CD4-positive, alpha-beta T cell (primary cell): ENCODE results near the gene TPCN2. TPM values are rescaled to one million over a fixed set of nuclear protein-coding genes. Genes with fewer than 3 reads are reported as not detected.

ENCODE experiments used
- ATAC-seq: fragments of 200-7000 bp; cut with Tn5 transposase; one replicate; pipeline ENCODE4 v1.10.0; 2022; ENCODE audit warnings: mild to moderate bottlenecking; ENCODE audit not compliant: poor library complexity
- CTCF ChIA-PET: fragments of 350-600 bp; sonication (Branson Sonifier 250); formaldehyde crosslinking; loops from one replicate; lab custom pipeline; 2021; ENCODE audit warnings: antibody characterized with exemption, inconsistent platforms; lab: Charles Lee
- POLR2A ChIA-PET: fragments of 350-600 bp; sonication (Branson Sonifier 250); formaldehyde crosslinking; loops from one replicate; lab custom pipeline; 2021; ENCODE audit warnings: antibody characterized with exemption, inconsistent platforms; lab: Charles Lee
- DNase-seq, 14 experiments: peaks; one replicate each; pipeline ENCODE4 v3.0.0-alpha.2; 2013 to 2020; ENCODE audit warnings: mixed read lengths in 2 of 14
- H3K27ac ChIP-seq, 2 donors: one replicate each; pipeline versions ENCODE4 v1.5.1 to v1.7.0; 2013; ENCODE audit warnings: low read length in 2 of 2, low read depth in 1 of 2, mild to moderate bottlenecking in 1 of 2
- H3K27me3 ChIP-seq, 2 experiments: 1 replicate in 1 of 2; 2 replicates in 1 of 2; pipeline versions ENCODE4 v1.6.1 to v1.7.0; 2013; ENCODE audit warnings: low read length in 2 of 2, control low read depth in 1 of 2, mild to moderate bottlenecking in 1 of 2, moderate library complexity in 1 of 2; ENCODE audit not compliant: insufficient read depth in 2 of 2, control insufficient read depth in 1 of 2
- H3K36me3 ChIP-seq: one replicate; pipeline ENCODE4 v1.6.1; 2013; ENCODE audit warnings: low read length, control low read depth; ENCODE audit not compliant: insufficient read depth
- H3K4me1 ChIP-seq: one replicate; pipeline ENCODE4 v1.6.1; 2013; ENCODE audit warnings: low read length, control low read depth; ENCODE audit not compliant: insufficient read depth
- H3K4me3 ChIP-seq: one replicate; pipeline ENCODE4 v1.5.1; 2013; ENCODE audit warnings: mild to moderate bottlenecking, low read length, moderate library complexity
- H3K9me3 ChIP-seq, 2 experiments: 1 replicate in 1 of 2; 2 replicates in 1 of 2; pipeline versions ENCODE4 v1.6.1 to v1.7.0; 2013; ENCODE audit warnings: low read length in 2 of 2, mild to moderate bottlenecking in 2 of 2, control low read depth in 1 of 2, moderate library complexity in 1 of 2; ENCODE audit not compliant: control insufficient read depth in 1 of 2, insufficient read depth in 1 of 2
- H3K27ac Mint-ChIP-seq: one replicate; pipeline ENCODE4 v1.8.0; 2020; ENCODE audit warnings: mixed read lengths
- H3K27me3 Mint-ChIP-seq: one replicate; pipeline ENCODE4 v1.8.0; 2021; ENCODE audit warnings: mixed read lengths
- H3K36me3 Mint-ChIP-seq: one replicate; pipeline ENCODE4 v1.8.0; 2021; ENCODE audit warnings: low read depth, mixed read lengths
- H3K4me1 Mint-ChIP-seq: one replicate; pipeline ENCODE4 v1.8.0; 2021; ENCODE audit warnings: low read depth, mixed read lengths
- H3K4me3 Mint-ChIP-seq: one replicate; pipeline ENCODE4 v1.8.0; 2020; ENCODE audit warnings: mild to moderate bottlenecking, mixed read lengths
- H3K9me3 Mint-ChIP-seq: one replicate; pipeline ENCODE4 v1.8.0; 2020; ENCODE audit warnings: mixed read lengths
- intact Hi-C, 2 experiments: fragments of 100-400 bp; cut with DNase I in 1 of 2; cut with micrococcal nuclease in 1 of 2; formaldehyde crosslinking; loops; one replicate each; pipeline versions ENCODE4 v1.15.1 to v1.9.0; 2023 to 2025; cut with DNase I, micrococcal nuclease
- total RNA-seq, 174 experiments: library from RNA in 2 of 174; stranded (reverse) in 2 of 174; gene quantifications; one replicate each; pipeline ENCODE4 v1.2.3 and lab custom pipeline; 2021 to 2026
- TF ChIP-seq, protein P1 (sequence below): fragments of 200-600 bp; IDR thresholded peaks from one replicate; pipeline ENCODE4 v1.8.0; 2022; ENCODE audit warnings: antibody characterized with exemption, mild to moderate bottlenecking

The TPCN2 gene
- total RNA-seq, 2 experiments from 2014 or later = 10.2 to 11.5 TPM

DNA sequence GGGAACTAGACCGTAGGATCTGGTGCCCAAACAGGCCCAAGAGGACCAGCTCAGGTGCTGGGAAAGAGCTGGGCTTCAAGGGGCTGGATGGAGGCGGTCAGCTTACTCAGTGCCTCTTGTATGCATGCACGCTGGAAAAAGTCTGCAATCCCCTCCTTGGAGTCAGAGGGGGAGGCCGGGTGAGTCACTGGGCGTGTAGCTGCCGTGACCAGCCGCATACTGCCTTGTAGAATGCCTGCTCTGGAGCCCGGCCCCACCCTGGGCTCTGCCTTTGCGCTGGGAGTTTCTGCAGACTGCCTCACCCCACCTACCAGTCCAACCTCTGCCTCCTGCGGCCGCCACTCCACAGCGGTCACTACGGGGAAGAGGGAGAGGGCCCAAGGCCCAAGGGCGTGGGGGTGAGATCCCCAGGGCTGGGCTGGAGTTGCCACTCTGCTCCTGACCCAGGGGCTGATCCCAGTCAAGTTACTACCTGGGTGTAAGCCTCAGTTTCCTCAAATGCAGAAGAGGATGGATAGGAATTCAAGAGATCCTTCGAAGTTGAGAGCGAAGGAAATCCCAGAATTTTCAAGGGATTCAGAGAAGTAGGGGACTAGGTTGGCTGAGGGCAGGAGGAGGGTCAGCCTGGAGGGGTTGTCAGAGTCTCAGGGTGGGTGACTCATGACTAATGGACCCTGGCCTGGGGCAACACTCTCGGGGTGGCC, 39.8 kb upstream of the TPCN2 start:
- Mint-ChIP-seq H3K36me3 (no peaks in the 10 kb centered on the region), H3K27ac (no peak overlapping the region), H3K4me3 (no peak overlapping the region), H3K4me1 (peaks cover 5% of the 10 kb centered on the region), H3K27me3 (peaks cover 42% of the 10 kb centered on the region), H3K9me3 (no peaks in the 10 kb centered on the region)
- Histone ChIP-seq H3K27me3 (peaks cover 36 to 51% of the 10 kb centered on the region in 2 experiments), H3K4me3 (no peak overlapping the region), H3K9me3 (peaks cover 0 to 13% of the 10 kb centered on the region in 2 experiments), H3K36me3 (no peaks in the 10 kb centered on the region), H3K4me1 (peaks cover 18% of the 10 kb centered on the region), H3K27ac (no peak overlapping the region)
- ATAC-seq (no peak), DNase-seq (no peak)
- intact Hi-C loops = no loop called here
- TF ChIP-seq, protein P1, sequence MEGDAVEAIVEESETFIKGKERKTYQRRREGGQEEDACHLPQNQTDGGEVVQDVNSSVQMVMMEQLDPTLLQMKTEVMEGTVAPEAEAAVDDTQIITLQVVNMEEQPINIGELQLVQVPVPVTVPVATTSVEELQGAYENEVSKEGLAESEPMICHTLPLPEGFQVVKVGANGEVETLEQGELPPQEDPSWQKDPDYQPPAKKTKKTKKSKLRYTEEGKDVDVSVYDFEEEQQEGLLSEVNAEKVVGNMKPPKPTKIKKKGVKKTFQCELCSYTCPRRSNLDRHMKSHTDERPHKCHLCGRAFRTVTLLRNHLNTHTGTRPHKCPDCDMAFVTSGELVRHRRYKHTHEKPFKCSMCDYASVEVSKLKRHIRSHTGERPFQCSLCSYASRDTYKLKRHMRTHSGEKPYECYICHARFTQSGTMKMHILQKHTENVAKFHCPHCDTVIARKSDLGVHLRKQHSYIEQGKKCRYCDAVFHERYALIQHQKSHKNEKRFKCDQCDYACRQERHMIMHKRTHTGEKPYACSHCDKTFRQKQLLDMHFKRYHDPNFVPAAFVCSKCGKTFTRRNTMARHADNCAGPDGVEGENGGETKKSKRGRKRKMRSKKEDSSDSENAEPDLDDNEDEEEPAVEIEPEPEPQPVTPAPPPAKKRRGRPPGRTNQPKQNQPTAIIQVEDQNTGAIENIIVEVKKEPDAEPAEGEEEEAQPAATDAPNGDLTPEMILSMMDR = no peak
- CTCF ChIA-PET = no interaction called here
- POLR2A ChIA-PET = no interaction called here

DNA sequence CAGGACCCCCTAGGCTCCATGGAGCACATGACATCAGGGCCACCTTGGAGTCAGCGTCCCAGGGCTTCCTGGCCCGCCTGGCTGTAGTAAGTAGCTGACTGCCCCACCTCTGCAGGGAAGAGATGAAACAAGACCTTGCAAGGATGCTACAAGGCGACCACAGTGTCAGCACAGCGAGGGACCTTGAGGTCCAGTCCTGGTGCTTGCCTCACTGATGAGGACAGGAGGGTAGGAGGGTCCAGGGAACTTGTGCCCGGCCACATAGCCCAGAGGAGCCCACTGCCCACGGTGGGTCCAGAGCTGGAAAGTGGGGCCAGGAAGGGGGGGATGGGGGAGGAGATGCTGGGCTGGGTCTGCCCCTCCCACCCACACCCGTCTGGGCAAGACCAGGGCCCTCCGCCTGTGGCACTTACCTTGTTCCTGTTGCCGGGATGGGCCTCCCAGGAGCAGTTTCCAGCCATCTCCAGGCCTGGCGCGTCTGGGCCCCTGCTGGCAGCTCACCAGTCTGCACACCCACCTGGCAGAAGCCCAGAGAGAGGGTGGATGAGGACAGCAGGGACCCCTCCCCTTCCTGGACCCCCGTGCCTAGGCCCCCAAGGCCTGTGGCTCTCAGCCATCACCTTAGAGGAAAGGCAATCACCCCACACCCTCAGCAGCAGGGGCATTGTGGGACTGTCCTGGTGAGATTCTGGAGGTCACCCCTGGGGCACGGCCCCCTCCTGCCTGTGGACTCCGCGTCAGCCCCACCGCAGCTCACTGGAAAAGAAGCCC, 39.1 kb upstream of the TPCN2 start:
- POLR2A ChIA-PET = no interaction called here
- DNase-seq = no peak
- H3K9me3 Mint-ChIP-seq = no peaks in the 10 kb centered on the region
- intact Hi-C loops = no loop called here
- H3K4me3 Mint-ChIP-seq = no peak overlapping the region
- H3K36me3 ChIP-seq = no peaks in the 10 kb centered on the region
- peaks cover 0 to 13% of the 10 kb centered on the region in 2 experiments for H3K9me3 ChIP-seq
- CTCF ChIA-PET = no interaction called here
- TF ChIP-seq, protein P1 = no peak
- no peak overlapping the region for H3K27ac ChIP-seq
- peaks cover 42% of the 10 kb centered on the region for H3K27me3 Mint-ChIP-seq
- peaks cover 5% of the 10 kb centered on the region for H3K4me1 Mint-ChIP-seq
- H3K4me3 ChIP-seq = no peak overlapping the region
- no peaks in the 10 kb centered on the region for H3K36me3 Mint-ChIP-seq
- no peak for ATAC-seq
- peaks cover 18% of the 10 kb centered on the region for H3K4me1 ChIP-seq
- peaks cover 37 to 58% of the 10 kb centered on the region in 2 experiments for H3K27me3 ChIP-seq
- H3K27ac Mint-ChIP-seq = no peak overlapping the region

DNA sequence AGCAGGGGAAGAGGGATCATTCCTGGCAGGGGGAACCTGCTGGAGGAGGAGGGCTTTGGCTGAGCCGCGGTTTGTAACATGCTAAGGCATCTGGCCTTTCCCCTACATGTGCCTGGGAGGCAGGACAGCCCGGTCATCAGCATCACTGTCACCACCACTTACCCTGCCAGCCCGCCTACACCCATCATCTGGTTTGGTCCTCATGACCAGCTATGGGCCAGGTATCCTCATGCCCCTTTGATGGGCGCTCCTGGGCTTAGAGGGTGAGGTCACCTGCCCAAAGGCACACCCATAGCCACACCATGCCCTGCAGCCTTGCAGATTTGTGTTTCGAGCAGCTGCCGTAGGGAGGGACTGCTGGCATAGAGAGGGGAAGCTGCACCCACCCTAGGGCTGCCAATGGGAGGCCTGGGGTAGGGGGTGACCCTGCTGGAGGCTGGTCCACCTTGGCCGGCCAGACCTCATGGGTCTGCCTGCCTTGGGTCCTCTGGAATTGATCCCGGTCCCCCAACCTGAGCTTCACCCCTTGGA, 38.3 kb upstream of the TPCN2 start:
- H3K4me1 ChIP-seq = peaks cover 18% of the 10 kb centered on the region
- H3K27me3 ChIP-seq = peaks cover 42 to 60% of the 10 kb centered on the region in 2 experiments
- intact Hi-C loops = no loop called here
- Mint-ChIP-seq H3K4me3 (no peak overlapping the region), H3K9me3 (no peaks in the 10 kb centered on the region), H3K27ac (no peak overlapping the region), H3K4me1 (peaks cover 5% of the 10 kb centered on the region), H3K27me3 (peaks cover 42% of the 10 kb centered on the region), H3K36me3 (no peaks in the 10 kb centered on the region)
- DNase-seq = no peak
- ChIA-PET POLR2A (no interaction called here), CTCF (interaction anchor here (0.6 kb wide), 1 partner anchor 12 kb away, joined by 3 read pairs; no protein-coding TSS in a partner anchor)
- no peaks in the 10 kb centered on the region for H3K36me3 ChIP-seq
- peaks cover 0 to 6% of the 10 kb centered on the region in 2 experiments for H3K9me3 ChIP-seq
- no peak overlapping the region for H3K27ac ChIP-seq
- ATAC-seq = no peak
- TF ChIP-seq, protein P1 = no peak
- H3K4me3 ChIP-seq = no peak overlapping the region
